NCI-H2171 (cell line): ENCODE measurements around the gene HDDC2.
A peak's percentile ranks its signal among the peaks of the same experiment; 100 is the strongest.

ENCODE experiments used
- DNase-seq: peaks from one replicate; lab custom pipeline; 2025; lab: John Stamatoyannopoulos, UW

The HDDC2 gene, protein sequence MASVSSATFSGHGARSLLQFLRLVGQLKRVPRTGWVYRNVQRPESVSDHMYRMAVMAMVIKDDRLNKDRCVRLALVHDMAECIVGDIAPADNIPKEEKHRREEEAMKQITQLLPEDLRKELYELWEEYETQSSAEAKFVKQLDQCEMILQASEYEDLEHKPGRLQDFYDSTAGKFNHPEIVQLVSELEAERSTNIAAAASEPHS

DNA sequence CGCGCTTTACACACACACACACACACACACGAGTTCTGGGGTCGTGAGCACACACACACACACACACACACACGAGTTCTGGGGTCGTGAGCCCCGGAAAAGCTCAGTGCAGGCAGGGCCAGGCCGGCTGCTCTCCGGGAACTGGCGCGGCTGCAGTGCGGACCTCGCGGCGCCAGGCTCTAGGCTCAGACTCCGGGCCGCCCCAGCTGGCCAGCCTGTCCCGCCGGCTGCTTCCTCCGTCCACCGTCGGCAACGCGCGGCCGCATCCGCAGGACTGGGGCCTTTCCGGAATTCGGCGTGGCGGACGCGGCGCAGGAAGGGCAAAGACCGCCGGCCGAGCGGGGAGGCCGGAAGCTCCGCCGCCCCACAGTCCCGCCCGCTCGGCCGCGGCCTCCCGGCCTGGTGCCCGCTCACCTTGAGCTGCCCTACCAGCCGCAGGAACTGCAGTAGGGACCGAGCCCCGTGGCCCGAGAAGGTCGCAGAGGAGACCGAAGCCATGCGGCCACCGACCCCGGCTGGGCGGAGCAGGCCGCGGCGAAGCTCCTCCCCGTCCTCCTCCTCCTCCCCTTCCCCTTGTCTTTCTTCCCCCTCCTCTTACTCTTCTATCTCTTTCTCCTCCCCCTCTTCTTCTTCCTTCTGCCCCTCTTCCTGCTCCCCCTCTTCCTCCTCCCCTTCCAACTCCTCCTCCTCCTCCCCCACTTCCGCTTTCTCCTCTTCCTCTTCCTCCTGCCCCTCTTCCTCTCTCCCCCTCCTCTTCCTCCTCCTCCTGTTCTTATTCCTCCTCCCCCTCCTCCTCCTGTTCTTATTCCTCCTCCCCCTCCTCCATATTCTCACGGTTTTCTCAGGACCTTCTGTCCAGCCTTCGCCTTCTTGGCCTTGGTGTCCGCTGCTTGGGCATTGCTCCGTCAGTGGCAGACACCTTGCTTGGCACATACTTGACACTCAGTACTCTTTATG is at the start of gene HDDC2:
HDDC2 (minus strand) TSS at position 533 of the 957 bp plus-strand sequence; CDS start at position 498, 35 bp downstream.
- DNase-seq, result peak; percentile 7

DNA sequence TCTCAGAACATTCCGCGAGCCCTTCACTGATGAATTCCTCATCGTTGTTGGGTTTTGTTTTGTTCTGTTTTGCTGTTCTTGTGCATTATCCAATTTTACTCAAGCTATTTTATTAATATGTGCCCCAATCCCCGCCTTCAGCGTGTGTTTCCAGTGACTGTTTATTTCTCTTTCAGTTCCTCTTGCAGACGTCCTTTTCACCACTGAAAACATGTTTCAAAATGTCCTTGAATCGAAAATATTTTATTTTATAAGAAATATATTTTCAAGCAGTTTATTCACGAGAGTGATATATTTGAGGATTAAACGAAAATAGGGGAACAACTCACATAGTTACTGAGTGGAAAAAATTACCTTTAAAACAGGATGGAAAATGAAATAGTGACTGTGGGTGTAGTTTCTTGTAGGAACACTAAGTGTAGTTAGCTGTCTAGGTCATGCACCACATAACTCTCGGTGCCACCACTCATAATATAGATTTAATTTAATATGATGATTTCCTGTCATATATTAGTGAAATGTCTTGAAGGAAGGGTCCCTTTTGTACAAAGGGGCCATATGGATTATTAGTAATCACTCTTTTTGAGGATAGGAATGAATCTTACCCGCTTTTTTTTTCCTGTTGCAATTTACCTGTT is 45.3 kb upstream of the HDDC2 start:
- DNase-seq, result no peak

DNA sequence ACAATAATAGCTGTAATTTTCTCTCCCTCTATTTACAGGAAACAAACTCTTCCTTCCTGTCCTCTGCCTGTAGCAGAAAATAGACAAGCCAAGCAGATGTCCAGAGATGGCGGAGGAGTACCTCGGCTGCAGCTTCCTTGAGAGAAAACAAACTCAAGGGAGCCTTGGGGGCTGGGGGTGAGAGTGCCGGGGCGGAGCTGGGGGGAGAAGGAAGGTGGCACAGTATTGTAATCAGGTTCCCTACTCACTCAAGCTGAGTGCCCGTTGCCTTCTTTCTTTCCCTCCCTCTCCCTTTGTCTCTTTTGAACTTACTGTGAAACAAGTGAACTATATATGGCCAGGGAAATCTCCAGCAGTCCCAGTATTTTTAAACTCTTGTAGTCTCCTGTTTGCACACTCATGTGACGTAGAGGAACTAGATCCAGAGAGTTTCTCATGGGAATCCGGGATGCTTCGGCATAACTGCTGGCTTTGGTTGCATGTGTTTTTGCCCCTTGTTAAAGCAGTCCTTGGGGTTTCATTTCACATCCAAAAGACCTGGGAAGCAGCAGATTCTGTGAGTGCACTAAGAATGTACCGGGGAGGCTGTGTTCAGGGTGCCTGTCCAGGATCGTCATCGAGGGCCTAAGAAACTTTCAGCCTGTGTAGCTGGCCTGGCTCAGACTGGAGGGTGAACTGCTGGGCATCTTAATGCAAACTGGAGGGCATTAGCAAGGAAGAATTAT is 44.6 kb upstream of the HDDC2 start:
- no peak for DNase-seq

DNA sequence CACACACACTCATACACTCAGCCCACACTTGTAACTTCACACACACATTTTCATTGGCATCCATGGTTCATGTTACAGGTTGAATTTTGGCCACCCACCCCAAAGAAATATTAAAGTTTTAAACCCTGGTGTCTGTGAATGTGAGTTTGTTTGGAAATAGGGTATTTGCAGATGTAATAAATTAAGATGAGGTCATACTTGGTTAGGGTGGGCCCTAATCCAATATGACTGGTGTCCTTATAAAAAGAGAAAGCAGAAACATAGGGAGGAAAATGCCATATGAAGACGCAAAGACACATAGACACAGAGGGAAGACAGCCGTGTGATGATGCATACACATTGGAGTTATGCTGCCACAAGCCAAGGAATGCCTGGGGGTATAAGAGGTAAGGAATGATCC is 39.7 kb upstream of the HDDC2 start:
- no peak for DNase-seq

DNA sequence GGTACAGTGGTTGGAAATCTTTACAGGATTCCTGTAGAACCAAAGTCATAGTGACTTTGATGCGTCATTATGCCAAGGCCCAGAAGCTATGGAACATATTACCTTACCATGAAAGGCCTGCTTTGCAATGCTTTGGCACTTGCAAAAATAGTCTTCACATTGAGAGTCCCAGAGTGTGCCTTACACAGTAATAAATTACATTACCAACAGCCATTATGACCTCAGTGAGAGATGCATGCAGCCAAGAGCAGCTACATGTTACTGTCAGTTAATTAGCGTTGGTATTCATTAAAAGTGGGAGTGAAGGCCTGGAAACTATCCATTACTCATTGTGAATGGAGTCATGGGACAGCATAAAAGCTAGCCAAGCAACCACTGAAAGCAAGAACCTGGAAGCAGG is 39.2 kb upstream of the HDDC2 start:
- DNase-seq, result no peak

DNA sequence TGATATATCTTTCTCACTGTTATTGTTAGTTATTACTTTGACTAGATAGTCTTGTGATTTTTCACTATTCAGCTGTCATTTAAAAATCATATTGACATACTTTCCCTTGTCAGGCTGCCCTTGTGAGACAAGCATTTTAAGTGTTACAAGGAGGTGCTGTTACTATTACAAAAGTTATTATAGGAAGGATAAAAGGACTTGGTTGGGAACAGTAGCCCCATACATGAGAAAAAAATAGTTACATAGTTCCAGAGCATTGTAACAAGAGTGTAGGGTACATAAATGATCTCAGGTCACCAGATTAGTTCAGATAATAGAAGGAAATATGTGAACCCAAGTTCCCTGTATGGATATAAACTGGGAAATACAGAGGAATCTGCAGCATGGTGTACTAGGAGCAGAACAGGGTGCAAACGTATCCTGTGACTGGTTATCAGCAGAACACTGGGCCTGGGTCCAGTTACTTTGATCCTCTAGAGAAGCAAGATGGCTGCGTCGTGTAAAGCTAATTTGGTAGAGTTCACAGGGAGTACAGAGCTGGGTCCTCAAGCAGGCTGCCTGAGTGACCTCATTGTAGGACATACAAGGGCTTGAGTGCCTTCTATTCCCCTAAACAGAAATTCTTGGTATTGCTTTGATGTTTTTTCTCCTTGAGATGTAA is 38.5 kb upstream of the HDDC2 start:
- no peak for DNase-seq

DNA sequence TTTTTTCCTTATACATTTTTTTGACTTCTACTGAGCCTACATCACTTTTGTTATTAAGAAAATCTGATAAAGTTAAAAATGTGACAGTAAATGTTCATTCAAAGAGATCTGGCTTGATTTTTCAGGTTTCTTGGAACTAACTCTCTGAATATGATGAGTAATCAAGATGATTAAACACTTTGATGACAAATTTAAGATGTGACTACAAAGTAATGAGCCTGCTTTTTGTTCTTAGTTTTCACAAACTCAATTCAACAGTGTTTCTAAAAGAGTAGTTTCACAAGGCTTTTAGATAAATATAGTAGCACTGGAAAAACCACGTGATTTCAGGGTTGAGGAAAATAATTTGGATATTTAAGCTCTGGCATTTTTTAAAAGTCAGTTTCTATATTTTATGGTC is 37.9 kb upstream of the HDDC2 start:
- DNase-seq, result no peak

DNA sequence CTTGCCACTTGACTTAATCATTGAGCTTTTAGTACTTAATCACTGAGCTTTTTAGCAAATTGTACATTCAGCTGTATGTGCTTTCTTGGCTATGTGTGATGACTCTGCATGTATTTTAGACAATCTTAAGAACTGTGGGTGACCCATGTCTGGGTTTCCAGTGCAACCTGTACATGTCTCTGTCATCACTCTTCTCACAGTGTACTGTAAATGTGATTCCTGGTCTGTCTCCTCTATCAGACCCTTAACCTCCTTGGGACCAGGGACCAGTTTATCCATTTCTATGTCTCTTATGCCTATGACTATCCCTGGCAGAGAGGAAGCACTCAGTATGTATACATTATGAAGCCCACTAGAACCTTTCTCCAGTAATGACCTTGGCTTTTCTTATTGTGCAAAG is 36.6 kb upstream of the HDDC2 start:
- no peak for DNase-seq

DNA sequence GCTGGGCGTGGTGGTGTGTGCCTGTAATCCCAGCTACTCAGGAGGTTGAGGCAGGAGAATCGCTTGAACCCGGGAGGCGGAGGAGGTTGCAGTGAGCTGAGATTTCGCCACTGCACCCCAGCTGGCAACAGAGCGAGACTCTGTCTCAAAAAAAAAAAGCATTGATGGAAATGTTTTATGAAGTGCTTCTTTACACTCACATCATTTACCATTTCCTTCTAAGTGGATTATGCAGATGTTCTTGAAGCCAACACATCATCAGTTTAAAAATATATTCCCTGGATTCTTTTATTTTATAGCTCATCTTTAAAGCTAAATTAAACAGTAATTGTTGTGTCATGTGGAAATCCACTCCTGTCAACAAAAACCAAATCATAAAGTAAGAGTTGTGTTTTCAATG is 35.9 kb upstream of the HDDC2 start:
- DNase-seq, result no peak

DNA sequence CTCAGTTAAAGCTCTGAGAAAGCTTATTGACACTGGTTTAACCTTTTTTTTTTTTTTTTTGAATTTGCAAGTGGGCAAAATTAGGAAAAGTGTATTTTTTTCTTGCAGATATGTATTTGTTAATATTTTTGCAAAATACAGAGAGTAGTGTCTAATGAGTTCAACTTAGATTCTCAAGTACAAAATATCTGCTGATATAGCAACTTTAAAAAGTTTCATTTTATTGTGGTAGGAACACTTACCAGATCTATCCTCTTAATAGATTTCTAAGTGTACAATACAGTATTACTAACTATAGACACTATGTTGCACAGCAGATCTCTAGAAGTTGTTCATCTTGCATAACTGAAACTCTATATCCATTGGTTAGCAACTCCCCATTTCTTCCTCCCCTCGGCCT is 30.9 kb upstream of the HDDC2 start:
- no peak for DNase-seq

DNA sequence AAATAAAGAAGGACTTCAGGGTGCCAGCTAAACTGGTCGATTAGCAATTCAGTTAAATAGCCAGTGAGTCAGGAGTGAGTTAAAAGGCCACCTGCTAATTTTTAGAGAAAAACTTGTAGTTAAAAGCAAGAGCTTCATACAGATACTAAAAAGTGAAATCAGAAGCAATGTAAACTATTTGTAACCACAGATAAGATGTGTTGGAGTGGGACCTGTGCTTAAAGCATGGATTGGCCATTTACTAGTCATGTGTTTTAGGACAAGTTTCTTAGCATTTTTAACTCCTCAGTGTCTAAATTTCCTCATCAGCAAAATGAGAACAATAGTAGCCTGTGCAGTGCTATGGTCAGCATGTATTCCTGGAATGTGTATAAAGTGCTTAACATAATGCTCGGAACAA is 23.8 kb upstream of the HDDC2 start:
- no peak for DNase-seq

DNA sequence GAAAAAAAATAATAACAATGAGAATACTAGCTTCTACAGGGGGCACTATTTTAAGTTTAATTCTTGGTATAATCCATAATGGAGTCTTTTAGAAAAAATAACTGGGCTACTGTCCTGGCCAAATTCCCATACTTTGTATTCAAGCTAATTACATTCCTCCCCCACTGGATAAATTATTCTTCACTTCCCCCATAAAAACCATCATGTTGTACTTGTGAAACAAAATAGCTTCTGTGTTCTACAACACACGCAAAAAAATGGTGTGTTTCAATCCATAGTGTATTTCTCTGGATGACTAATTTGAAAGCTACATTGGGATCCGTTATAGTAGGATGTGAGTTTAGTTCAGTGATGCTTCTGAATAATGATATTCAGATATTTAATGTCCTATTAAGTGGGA is 21.6 kb upstream of the HDDC2 start:
- DNase-seq, result no peak

DNA sequence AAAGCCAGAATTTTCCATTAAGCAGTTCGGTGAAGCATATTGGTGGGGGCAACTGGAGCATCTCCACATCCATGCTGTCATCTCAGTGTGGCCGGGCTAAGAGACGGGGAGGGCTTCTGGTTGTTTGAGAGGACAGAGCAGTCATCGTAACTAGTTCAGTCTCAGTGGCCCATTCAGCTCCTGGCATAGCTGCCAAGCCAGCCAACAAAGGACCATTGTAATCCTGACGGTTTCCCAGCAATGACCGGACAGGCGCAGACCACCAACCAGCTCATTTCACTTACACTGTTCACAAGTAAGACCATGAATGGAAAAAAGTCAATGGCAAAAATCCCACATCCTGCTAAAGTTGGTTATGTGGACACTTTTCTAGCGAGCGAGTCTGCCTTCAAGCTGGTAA is 14.9 kb upstream of the HDDC2 start:
- DNase-seq, result no peak

DNA sequence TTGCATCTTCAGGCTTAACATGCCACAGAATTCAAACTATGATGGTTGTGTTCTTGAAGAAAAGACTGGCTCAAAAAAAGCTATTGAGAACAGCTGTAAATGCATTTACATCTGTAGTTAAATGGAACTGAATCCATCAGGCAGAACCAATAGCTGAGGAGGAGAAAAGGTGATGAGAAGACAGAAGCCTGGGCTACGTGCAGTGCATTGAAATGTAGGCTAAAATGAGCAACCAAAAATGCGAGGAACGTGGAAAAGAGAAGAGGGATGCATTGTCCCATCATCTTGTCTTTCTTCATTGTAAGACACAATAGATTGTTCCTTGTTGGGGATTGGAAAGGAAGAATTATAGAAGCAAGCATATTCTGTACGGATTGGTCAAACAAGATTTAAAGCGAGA is 13.8 kb upstream of the HDDC2 start:
- DNase-seq, result no peak

DNA sequence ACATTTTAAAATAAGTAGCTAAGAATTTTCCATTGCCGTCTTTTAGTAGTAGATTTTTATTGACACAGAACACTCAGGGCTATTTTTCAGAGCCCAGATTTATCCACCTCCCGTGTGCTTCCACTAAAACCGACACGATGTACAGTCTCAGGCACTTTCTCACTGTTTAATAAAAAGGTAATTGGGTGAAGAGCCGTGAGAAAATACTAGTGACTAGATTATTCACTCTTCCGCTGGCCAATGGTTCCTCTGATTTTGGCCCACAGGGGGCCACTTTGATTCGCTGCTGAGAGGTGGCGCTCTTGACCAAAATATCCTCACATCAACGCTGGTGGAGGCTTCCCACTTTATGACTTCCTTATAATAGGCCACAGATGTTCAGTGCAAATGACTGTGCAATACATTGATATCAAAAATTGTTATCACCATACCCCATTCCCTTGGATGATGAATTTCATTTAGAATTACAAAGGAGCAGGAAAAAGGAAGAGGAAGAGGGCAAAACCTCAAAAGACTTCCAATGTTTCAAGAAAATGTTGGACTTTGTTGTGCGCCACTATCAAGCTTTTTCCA is 12.3 kb upstream of the HDDC2 start:
- DNase-seq, result peak; percentile 60

DNA sequence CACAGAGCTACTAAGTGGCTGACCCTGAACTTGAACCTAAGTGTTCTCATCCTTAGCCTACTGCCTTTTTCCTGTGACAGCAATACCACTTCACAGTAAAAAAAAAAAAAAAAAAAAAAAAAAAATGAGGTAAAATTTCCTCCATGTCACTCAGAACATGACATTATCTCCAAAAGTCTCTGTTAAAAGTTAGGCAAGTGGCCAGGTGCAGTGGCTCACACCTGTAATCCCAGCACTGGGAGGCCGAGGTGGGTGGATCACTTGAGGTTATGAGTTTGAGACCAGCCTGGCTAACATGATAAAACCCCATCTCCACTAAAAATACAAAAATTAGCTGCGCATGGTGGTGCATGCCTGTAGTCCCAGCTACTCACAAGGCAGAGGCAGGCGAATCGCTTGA is 11.2 kb upstream of the HDDC2 start:
- no peak for DNase-seq

DNA sequence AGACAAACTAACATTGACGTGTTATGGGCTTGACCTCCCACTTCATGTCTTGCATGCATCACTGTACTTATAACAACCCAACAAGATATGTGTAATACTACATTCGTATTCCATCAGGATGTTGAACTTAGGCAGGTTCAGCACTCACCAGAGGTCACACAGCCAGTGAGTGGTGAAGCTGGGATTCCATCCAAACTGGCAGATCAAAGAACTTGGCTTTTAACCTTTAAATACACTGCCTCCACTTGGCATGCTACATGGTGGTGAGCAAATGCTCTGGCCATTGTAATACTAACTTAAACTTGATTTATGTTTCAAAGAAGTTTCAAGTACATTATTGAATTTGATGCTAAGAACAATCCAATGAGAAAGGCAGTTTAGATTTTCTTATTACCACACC is 10.7 kb upstream of the HDDC2 start:
- DNase-seq, result no peak

DNA sequence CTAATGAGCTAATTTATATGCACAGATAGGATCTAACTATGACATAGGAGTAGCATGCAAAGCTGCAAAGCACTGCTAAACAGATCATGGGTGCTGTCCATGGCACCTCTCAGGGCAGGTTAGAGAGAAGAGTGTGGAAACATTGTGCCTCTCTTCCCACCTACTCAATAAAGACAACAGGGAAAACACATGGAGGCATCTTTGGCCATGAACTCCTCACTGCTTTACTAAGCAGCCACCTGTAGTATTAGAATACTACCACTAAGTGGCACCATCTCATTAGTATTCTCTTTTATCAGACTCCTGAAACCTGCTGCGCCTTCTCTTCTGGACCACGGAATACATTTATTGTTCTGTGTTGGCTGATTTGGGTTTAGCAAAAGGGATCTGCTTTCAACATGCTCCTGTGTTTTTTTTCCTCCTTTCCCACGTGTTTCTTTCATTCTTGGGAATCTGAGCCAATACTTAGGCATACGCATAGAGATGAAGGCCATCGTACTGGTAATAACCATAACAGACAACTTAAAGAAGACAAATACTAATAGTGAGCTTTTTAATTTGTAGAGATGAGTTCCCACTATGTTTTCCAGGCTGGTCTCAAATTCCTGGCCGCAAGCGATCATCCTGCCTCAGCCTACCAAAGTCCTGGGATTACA is 9.4 kb upstream of the HDDC2 start:
- peak; percentile 59 for DNase-seq

DNA sequence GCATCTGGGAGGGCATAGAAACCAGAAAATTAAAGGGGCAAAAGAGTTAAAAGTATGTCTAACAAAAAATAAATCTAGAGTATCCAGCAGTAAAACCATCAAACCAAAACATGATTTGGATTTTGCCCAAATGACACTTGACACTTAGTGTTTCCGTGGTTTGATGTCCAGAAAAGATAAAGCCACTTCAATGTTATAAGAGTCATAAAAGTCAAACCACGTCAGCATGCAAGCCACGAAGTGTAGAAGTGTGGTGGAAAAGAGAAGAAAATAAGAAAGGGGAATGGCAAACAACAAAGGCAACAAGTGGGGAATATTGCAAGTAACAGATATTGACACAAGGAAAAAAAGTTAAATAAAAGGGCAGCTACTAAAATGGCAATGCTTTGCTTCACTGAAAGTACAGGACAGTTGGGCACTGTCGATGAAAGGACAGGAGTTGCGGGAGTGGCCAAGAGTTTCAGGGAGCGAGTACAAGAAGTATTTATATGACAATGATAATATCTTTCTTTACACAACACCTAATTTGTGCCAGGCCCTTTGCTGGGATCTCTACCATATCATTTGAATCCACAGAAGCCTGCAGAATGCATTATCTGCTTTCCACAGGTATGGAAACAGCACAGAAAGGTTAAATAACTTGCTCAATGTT is 6.3 kb upstream of the HDDC2 start:
- DNase-seq, result no peak

DNA sequence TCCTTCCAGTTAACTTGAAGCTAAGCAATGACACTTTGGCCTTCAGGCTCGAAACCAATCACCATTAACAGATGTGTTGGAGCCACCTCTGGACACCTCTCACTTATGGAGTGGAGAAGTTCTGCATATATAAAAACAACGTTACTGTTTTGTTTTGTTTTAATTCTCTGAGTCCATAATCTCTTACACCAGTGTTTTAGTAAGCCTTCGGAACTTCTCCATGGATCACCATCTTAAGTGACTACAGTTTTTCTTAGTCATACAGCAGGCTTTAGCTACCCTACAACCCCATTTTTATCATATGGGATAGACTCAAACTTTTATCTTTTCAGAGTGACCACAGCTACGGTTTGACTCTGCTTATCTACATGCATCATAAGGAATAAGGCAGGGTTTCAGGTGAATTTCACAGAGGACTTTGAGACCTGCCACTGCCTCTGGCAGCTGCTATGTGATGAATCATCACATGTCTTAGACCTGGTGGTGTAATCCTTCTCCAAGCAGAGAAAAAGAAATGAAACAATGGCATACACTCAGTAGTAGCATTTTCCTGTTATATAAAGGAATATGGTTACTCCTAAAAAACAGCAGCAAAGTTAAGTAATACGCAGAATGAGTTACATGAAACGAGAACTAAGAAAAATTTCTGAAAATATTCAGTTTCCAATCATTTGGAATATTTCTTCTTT is 5.5 kb upstream of the HDDC2 start:
- DNase-seq, result no peak
